ENCODE results near the gene C1QTNF8. TPM values are rescaled to one million over a fixed set of nuclear protein-coding genes. Genes with fewer than 3 reads are reported as not detected.

Gene C1QTNF8
- total RNA-seq, 1 donor from 2014 or later: not detected

GRCh38 chr16:1133810-1134520 lies 37.9 kb upstream of the C1QTNF8 start:
- H3K27ac ChIP-seq: no peak overlapping the region
- Mint-ChIP-seq H3K4me3 (no peak overlapping the region), H3K27ac (no peak overlapping the region), H3K9me3 (peaks cover 2% of the 10 kb centered on the region), H3K4me1 (peaks cover 6% of the 10 kb centered on the region), H3K36me3 (no peaks in the 10 kb centered on the region), H3K27me3 (ENCODE audit: insufficient read depth, low read depth) (peaks cover 11% of the 10 kb centered on the region)
- no peak overlapping the region for H3K4me2 ChIP-seq
- no peak overlapping the region for H3K9ac ChIP-seq
- no peaks in the 10 kb centered on the region for H3K27me3 ChIP-seq
- no peaks in the 10 kb centered on the region for H3K36me3 ChIP-seq
- H4K20me1 ChIP-seq (ENCODE audit: low read depth): no peaks in the 10 kb centered on the region
- H3K79me2 ChIP-seq (ENCODE audit: low read depth): no peaks in the 10 kb centered on the region
- TF ChIP-seq EZH2phosphoT487 (IDR thresholded peaks at IDR 0.05) (no peak), EZH2 (IDR thresholded peaks at IDR 0.05) (no peak), CTCF (IDR thresholded peaks at IDR 0.05) (no peak)
- no peaks in the 10 kb centered on the region for H3K4me1 ChIP-seq
- H2AFZ ChIP-seq (replicated peaks): no peak overlapping the region
- DNase-seq (ENCODE audit: low spot score): no peak
- H3F3A ChIP-seq (ENCODE audit: low read depth): no peaks in the 10 kb centered on the region
- H3K4me3 ChIP-seq: no peak overlapping the region
- H3K9me3 ChIP-seq (ENCODE audit: low read depth): no peaks in the 10 kb centered on the region

- no peak overlapping the region for H3K9ac ChIP-seq
- no peaks in the 10 kb centered on the region for H3K79me2 ChIP-seq (ENCODE audit: low read depth)
- H3K4me3 ChIP-seq: no peak overlapping the region
- no peak overlapping the region for H2AFZ ChIP-seq (replicated peaks)
- H3K27ac ChIP-seq: no peak overlapping the region
- Mint-ChIP-seq H3K27ac (no peak overlapping the region), H3K4me3 (no peak overlapping the region), H3K9me3 (peaks cover 2% of the 10 kb centered on the region), H3K27me3 (ENCODE audit: insufficient read depth, low read depth) (peaks cover 8% of the 10 kb centered on the region), H3K36me3 (no peaks in the 10 kb centered on the region), H3K4me1 (peaks cover 6% of the 10 kb centered on the region)
- DNase-seq (ENCODE audit: low spot score): no peak
- no peaks in the 10 kb centered on the region for H3K9me3 ChIP-seq (ENCODE audit: low read depth)
- H3K4me1 ChIP-seq: no peaks in the 10 kb centered on the region
- TF ChIP-seq EZH2phosphoT487 (IDR thresholded peaks at IDR 0.05) (no peak), CTCF (IDR thresholded peaks at IDR 0.05) (no peak), EZH2 (IDR thresholded peaks at IDR 0.05) (no peak)
- H3F3A ChIP-seq (ENCODE audit: low read depth): no peaks in the 10 kb centered on the region
- H3K27me3 ChIP-seq: no peaks in the 10 kb centered on the region
- no peaks in the 10 kb centered on the region for H4K20me1 ChIP-seq (ENCODE audit: low read depth)
- no peak overlapping the region for H3K4me2 ChIP-seq
- no peaks in the 10 kb centered on the region for H3K36me3 ChIP-seq
Measured at GRCh38 chr16:1133271-1133670, 37.2 kb upstream of the C1QTNF8 start.

- no peak overlapping the region for H3K9ac ChIP-seq
- no peak overlapping the region for H3K4me3 Mint-ChIP-seq
- H3K27me3 ChIP-seq: no peaks in the 10 kb centered on the region
- H2AFZ ChIP-seq (replicated peaks): no peak overlapping the region
- no peak for DNase-seq (ENCODE audit: low spot score)
- no peak overlapping the region for H3K27ac ChIP-seq
- H3K36me3 Mint-ChIP-seq: no peaks in the 10 kb centered on the region
- H3K4me2 ChIP-seq: no peak overlapping the region
- no peak overlapping the region for H3K4me3 ChIP-seq
- no peak for TF ChIP-seq EZH2 (IDR thresholded peaks at IDR 0.05)
- no peak for TF ChIP-seq CTCF (IDR thresholded peaks at IDR 0.05)
- TF ChIP-seq EZH2phosphoT487 (IDR thresholded peaks at IDR 0.05): no peak
- no peaks in the 10 kb centered on the region for H3K9me3 Mint-ChIP-seq
- H3K4me1 Mint-ChIP-seq: peaks cover 4% of the 10 kb centered on the region
- H3K4me1 ChIP-seq: no peaks in the 10 kb centered on the region
- H4K20me1 ChIP-seq (ENCODE audit: low read depth): no peaks in the 10 kb centered on the region
- H3K27ac Mint-ChIP-seq: peak overlapping the region; percentile 74
- H3F3A ChIP-seq (ENCODE audit: low read depth): no peaks in the 10 kb centered on the region
- H3K36me3 ChIP-seq: no peaks in the 10 kb centered on the region
- peaks cover 12% of the 10 kb centered on the region for H3K27me3 Mint-ChIP-seq (ENCODE audit: insufficient read depth, low read depth)
- H3K79me2 ChIP-seq (ENCODE audit: low read depth): no peaks in the 10 kb centered on the region
- no peaks in the 10 kb centered on the region for H3K9me3 ChIP-seq (ENCODE audit: low read depth)
Measured at GRCh38 chr16:1132431-1132830, 36.4 kb upstream of the C1QTNF8 start.

Data from neural progenitor cell (in vitro differentiated cells).